Left lung (tissue), 10 donors: ENCODE data around the gene RNF144A. TPM values are rescaled to one million over a fixed set of nuclear protein-coding genes. Genes with fewer than 3 reads are reported as not detected.
A peak's percentile ranks its signal among the peaks of the same experiment; 100 is the strongest.

Experiments
- ATAC-seq: fragments of 200-7000 bp; cut with Tn5 transposase; one replicate; pipeline ENCODE4 v1.9.1; 2020; ENCODE audit warnings: moderate library complexity
- DNase-seq, 4 donors: peaks; one replicate each; pipeline ENCODE4 v3.0.0-alpha.2; 2013 to 2020
- H3K27ac ChIP-seq, 2 donors: fragments of 200-600 bp; sonication (generic) in 1 of 2; one replicate each; pipeline versions ENCODE4 v1.5.0 to v1.8.0; 2020 to 2021
- H3K27me3 ChIP-seq, 2 donors: fragments of 200-600 bp; sonication (generic) in 1 of 2; one replicate each; pipeline versions ENCODE4 v1.5.0 to v1.8.0; 2020 to 2021
- H3K36me3 ChIP-seq, 2 donors: fragments of 200-600 bp; sonication (generic) in 1 of 2; one replicate each; pipeline versions ENCODE4 v1.5.0 to v1.8.0; 2020 to 2021
- H3K4me1 ChIP-seq, 2 donors: fragments of 200-600 bp; one replicate each; pipeline ENCODE4 v1.8.0; 2021
- H3K4me3 ChIP-seq, 2 donors: fragments of 200-600 bp; sonication (generic) in 1 of 2; one replicate each; pipeline versions ENCODE4 v1.5.0 to v1.8.0; 2020 to 2021; ENCODE audit warnings: mild to moderate bottlenecking in 1 of 2
- H3K9me3 ChIP-seq, 2 donors: fragments of 200-600 bp; sonication (generic) in 1 of 2; one replicate each; pipeline versions ENCODE4 v1.5.0 to v1.8.0; 2020 to 2021
- intact Hi-C, 2 donors: fragments of 100-400 bp; cut with DNase I; formaldehyde crosslinking; loops; one replicate each; pipeline versions ENCODE4 v1.11.2 to v1.14.2; 2022
- polyA plus RNA-seq, 6 donors: library from polyadenylated mRNA; unstranded; fragments of 120-200 nt; gene quantifications; one replicate each; pipeline ENCODE4 v1.2.1, GENCODE V29; 2013; ENCODE audit not compliant: insufficient read length in 6 of 6
- total RNA-seq, 2 donors: library from RNA; stranded (reverse); fragmentation: NEBNext Ultra II Directional; extraction: Animal tissue kit (Norgen Biotek cat#: 25700); gene quantifications; one replicate each; pipeline ENCODE4 v1.2.1, GENCODE V29; 2021
- TF ChIP-seq, protein P1 (sequence below), 2 donors: fragments of 200-600 bp; sonication (generic) in 1 of 2; IDR thresholded peaks; one replicate each; pipeline versions ENCODE4 v1.5.0 to v1.8.0; 2021; ENCODE audit warnings: antibody characterized with exemption in 2 of 2
- donor health status: DM: no; HTN: yes; CAD: no.
- donor health status: DM: no; HTN: no; CAD: no.

RNF144A gene
- total and polyA plus RNA-seq, 8 donors: 9.9 to 36.5 (median 30.7) TPM

DNA sequence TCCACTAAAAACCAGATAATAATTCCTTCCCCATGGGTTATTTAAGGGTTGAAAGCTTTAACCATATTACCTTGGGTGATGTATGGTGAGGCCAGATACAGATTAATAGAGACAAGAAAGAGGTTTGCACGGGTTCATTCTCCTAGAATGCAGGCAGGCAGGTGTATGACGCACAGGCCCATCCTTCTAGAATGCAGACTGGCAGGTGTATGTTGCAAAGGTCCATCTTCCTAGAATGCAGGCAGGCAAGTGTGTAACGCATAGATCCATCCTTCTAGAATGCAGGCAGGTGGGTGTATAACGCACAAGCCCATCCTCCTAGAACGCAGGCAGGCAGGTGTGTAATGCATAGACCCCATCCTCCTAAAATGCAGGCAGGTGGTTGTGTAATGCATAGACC lies 35.7 kb upstream of the RNF144A start:
- intact Hi-C loops: no loop called here
- no peak overlapping the region for H3K4me3 ChIP-seq
- TF ChIP-seq, protein P1, sequence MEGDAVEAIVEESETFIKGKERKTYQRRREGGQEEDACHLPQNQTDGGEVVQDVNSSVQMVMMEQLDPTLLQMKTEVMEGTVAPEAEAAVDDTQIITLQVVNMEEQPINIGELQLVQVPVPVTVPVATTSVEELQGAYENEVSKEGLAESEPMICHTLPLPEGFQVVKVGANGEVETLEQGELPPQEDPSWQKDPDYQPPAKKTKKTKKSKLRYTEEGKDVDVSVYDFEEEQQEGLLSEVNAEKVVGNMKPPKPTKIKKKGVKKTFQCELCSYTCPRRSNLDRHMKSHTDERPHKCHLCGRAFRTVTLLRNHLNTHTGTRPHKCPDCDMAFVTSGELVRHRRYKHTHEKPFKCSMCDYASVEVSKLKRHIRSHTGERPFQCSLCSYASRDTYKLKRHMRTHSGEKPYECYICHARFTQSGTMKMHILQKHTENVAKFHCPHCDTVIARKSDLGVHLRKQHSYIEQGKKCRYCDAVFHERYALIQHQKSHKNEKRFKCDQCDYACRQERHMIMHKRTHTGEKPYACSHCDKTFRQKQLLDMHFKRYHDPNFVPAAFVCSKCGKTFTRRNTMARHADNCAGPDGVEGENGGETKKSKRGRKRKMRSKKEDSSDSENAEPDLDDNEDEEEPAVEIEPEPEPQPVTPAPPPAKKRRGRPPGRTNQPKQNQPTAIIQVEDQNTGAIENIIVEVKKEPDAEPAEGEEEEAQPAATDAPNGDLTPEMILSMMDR (IDR thresholded peaks at IDR 0.05): no peak
- no peaks in the 10 kb centered on the region for H3K27me3 ChIP-seq
- peaks cover 0 to 28% of the 10 kb centered on the region in 2 donors for H3K4me1 ChIP-seq
- no peak overlapping the region for H3K27ac ChIP-seq
- DNase-seq (no peak), ATAC-seq (no peak)
- H3K9me3 ChIP-seq: no peaks in the 10 kb centered on the region
- H3K36me3 ChIP-seq: peaks cover 0 to 4% of the 10 kb centered on the region in 2 donors

DNA sequence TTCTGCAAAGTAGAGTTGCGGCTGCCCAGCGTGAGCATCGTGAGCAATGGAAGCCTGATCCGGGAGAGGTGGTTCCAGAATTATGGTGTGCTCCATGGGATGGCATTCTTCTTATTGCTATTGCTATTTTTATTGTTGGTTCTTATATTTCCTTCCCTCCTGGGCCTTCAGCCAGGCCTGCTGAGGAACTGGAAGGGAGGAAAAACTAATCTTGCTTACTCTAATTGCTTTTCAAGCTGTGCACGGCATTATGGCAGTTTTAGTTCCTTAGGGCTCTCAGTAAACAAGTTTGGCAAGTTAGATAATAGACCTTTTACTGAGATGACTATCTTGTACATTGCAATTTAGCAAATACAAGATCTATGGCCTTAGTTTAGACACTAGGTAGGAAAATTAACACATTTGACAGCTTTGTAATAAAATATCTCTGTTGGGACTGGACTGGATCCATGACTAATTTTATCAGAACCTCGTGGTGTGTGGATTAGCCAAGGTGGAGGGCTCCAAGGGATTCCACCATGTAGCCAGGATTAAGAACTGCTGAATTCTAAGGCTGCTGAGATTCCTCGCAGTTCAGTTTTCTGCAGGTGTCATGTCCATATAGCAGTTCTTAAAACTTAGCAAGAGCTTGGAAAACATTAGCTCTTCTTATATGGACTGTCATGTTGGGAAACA lies 33.6 kb upstream of the RNF144A start:
- H3K4me3 ChIP-seq: no peak overlapping the region
- H3K4me1 ChIP-seq: peaks cover 0 to 11% of the 10 kb centered on the region in 2 donors
- no peak overlapping the region for H3K27ac ChIP-seq
- intact Hi-C loops: no loop called here
- ATAC-seq (no peak), DNase-seq (peak in 2 of 4 donors; percentile 62 to 81)
- peaks cover 0 to 4% of the 10 kb centered on the region in 2 donors for H3K36me3 ChIP-seq
- no peaks in the 10 kb centered on the region for H3K9me3 ChIP-seq
- TF ChIP-seq, protein P1 (IDR thresholded peaks at IDR 0.05): no peak
- H3K27me3 ChIP-seq: no peaks in the 10 kb centered on the region

DNA sequence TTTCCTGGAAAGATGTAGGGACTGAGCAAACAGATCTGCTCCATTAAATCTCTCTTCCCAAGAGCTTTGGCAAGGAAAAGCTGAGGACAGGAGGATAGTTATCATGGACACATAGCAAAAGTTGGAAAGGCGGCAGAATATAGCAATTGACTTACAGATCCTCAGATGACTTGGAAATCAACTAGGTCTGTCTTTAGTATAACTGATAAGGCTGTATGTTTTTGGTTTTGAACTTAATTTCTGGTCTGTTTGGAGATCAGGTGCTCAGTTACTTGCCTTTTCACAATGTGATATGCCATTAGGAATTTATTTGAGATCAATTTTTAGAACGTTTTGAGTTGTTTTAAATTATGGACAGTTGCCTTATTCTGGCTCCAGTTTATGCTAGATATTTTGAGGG lies 31.7 kb upstream of the RNF144A start:
- peaks cover 0 to 8% of the 10 kb centered on the region in 2 donors for H3K36me3 ChIP-seq
- intact Hi-C loops: no loop called here
- TF ChIP-seq, protein P1 (IDR thresholded peaks at IDR 0.05): no peak
- no peaks in the 10 kb centered on the region for H3K27me3 ChIP-seq
- DNase-seq: no peak
- no peaks in the 10 kb centered on the region for H3K4me1 ChIP-seq
- ATAC-seq: no peak
- no peaks in the 10 kb centered on the region for H3K9me3 ChIP-seq
- H3K4me3 ChIP-seq: no peak overlapping the region
- no peak overlapping the region for H3K27ac ChIP-seq

DNA sequence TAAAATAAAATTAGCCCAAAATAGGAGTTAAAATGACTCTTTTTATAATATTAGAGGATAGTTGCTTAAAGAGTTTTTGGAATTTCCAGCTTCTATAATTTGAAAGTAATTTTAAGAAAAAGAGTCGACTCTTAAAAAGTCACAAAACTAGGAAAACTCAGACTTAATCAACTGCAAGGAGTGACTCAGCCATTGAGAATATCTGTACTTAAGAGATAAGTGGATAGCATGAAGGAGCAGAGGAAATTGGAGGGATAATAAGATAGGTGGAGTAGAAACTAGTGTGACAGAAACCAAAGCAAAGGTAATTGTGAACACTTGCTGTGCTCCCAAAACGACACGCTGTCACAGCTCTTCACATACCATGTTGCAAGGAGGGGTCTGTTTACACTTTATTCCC lies 31.2 kb upstream of the RNF144A start:
- H3K4me3 ChIP-seq: no peak overlapping the region
- H3K27me3 ChIP-seq: no peaks in the 10 kb centered on the region
- ATAC-seq (no peak), DNase-seq (no peak)
- no peak overlapping the region for H3K27ac ChIP-seq
- intact Hi-C loops: no loop called here
- peaks cover 0 to 8% of the 10 kb centered on the region in 2 donors for H3K36me3 ChIP-seq
- TF ChIP-seq, protein P1 (IDR thresholded peaks at IDR 0.05): no peak
- H3K4me1 ChIP-seq: no peaks in the 10 kb centered on the region
- H3K9me3 ChIP-seq: no peaks in the 10 kb centered on the region

DNA sequence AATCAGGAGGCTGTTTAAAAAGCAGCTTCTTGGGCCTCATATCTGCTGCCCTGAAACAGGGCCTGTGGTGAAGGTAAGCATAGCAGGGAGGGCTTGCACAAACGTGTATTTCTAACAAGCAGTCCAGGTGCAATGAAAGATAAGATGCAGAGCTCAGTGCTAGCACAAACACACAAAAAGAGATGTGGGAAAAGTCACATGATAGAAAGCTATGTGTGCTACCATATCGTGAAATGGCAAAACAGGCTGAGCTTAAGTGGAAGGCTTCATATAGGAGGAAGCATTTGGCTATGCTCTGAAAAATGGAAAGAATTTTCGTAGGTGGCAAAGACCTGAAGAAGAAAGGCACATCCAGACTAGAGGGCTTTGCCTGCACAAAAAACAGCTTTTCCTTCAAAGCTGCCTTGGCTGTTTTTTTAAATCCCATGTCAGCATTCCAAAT lies 29.4 kb upstream of the RNF144A start:
- ATAC-seq (no peak), DNase-seq (no peak)
- TF ChIP-seq, protein P1 (IDR thresholded peaks at IDR 0.05): no peak
- no peaks in the 10 kb centered on the region for H3K4me1 ChIP-seq
- no peaks in the 10 kb centered on the region for H3K9me3 ChIP-seq
- H3K27me3 ChIP-seq: no peaks in the 10 kb centered on the region
- H3K36me3 ChIP-seq: peaks cover 0 to 12% of the 10 kb centered on the region in 2 donors
- no peak overlapping the region for H3K4me3 ChIP-seq
- intact Hi-C loops: no loop called here
- no peak overlapping the region for H3K27ac ChIP-seq
